ENCODE data around the gene AIF1L. TPM values are rescaled to one million over a fixed set of nuclear protein-coding genes. Genes with fewer than 3 reads are reported as not detected.

AIF1L gene
- total and polyA plus RNA-seq, 4 donors = 5.5 to 38.1 (median 27.6) TPM

- H3K4me3 ChIP-seq (ENCODE audit: low read length in 2 of 2) = no peak overlapping the region
- ATAC-seq (ENCODE audit: low FRiP score) (no peak), DNase-seq (no peak)
- no peaks in the 10 kb centered on the region for H3K36me3 ChIP-seq (ENCODE audit: control insufficient read depth in 1 of 2, insufficient read depth in 2 of 2, low read length in 1 of 2)
- no peak overlapping the region for H3K27ac ChIP-seq (ENCODE audit: low read depth in 1 of 2, low read length in 2 of 2)
- no peaks in the 10 kb centered on the region for H3K27me3 ChIP-seq (ENCODE audit: control insufficient read depth in 1 of 2, insufficient read depth in 2 of 2, low read length in 1 of 2)
- no peaks in the 10 kb centered on the region for H3K4me1 ChIP-seq (ENCODE audit: control insufficient read depth in 1 of 2, insufficient read depth in 2 of 2, low read length in 2 of 2)
- WGBS, 2 donors = 88 to 89% methylated on average over 16 of the region's 16 CpGs
- H3K9me3 ChIP-seq (ENCODE audit: control insufficient read depth, low read length) = no peaks in the 10 kb centered on the region
- intact Hi-C loops (cut with DNase I) = no loop called here
These were observed 24.0 kb upstream of the AIF1L start for GRCh38 chr9:131072107-131072870.

GRCh38 chr9:131072871-131073237 is 23.5 kb upstream of the AIF1L start:
- Histone ChIP-seq H3K27me3 (ENCODE audit: control insufficient read depth in 1 of 2, insufficient read depth in 2 of 2, low read length in 1 of 2) (no peaks in the 10 kb centered on the region), H3K36me3 (ENCODE audit: control insufficient read depth in 1 of 2, insufficient read depth in 2 of 2, low read length in 1 of 2) (no peaks in the 10 kb centered on the region), H3K4me1 (ENCODE audit: control insufficient read depth in 1 of 2, insufficient read depth in 2 of 2, low read length in 2 of 2) (no peaks in the 10 kb centered on the region), H3K9me3 (ENCODE audit: control insufficient read depth, low read length) (no peaks in the 10 kb centered on the region), H3K4me3 (ENCODE audit: low read length in 2 of 2) (no peak overlapping the region), H3K27ac (ENCODE audit: low read depth in 1 of 2, low read length in 2 of 2) (no peak overlapping the region)
- intact Hi-C loops (cut with DNase I) = no loop called here
- DNase-seq (no peak), ATAC-seq (ENCODE audit: low FRiP score) (no peak)
- 91 to 92% methylated on average over 9 of the region's 9 CpGs for WGBS, 2 donors

- Histone ChIP-seq H3K27ac (ENCODE audit: low read depth in 1 of 2, low read length in 2 of 2) (no peak overlapping the region), H3K27me3 (ENCODE audit: control insufficient read depth in 1 of 2, insufficient read depth in 2 of 2, low read length in 1 of 2) (no peaks in the 10 kb centered on the region), H3K4me3 (ENCODE audit: low read length in 2 of 2) (no peak overlapping the region), H3K9me3 (ENCODE audit: control insufficient read depth, low read length) (no peaks in the 10 kb centered on the region), H3K4me1 (ENCODE audit: control insufficient read depth in 1 of 2, insufficient read depth in 2 of 2, low read length in 2 of 2) (no peaks in the 10 kb centered on the region), H3K36me3 (ENCODE audit: control insufficient read depth in 1 of 2, insufficient read depth in 2 of 2, low read length in 1 of 2) (no peaks in the 10 kb centered on the region)
- ATAC-seq (ENCODE audit: low FRiP score) (no peak), DNase-seq (no peak)
- 80 to 82% methylated on average over 15 of the region's 15 CpGs for WGBS, 2 donors
- intact Hi-C loops (cut with DNase I) = no loop called here
These were observed 19.8 kb upstream of the AIF1L start for GRCh38 chr9:131076347-131077195.

GRCh38 chr9:131078427-131079366 is 17.6 kb upstream of the AIF1L start:
- intact Hi-C loops (cut with DNase I) = no loop called here
- ATAC-seq (ENCODE audit: low FRiP score) (no peak), DNase-seq (no peak)
- Histone ChIP-seq H3K4me3 (ENCODE audit: low read length in 2 of 2) (no peak overlapping the region), H3K4me1 (ENCODE audit: control insufficient read depth in 1 of 2, insufficient read depth in 2 of 2, low read length in 2 of 2) (no peaks in the 10 kb centered on the region), H3K27ac (ENCODE audit: low read depth in 1 of 2, low read length in 2 of 2) (no peak overlapping the region), H3K9me3 (ENCODE audit: control insufficient read depth, low read length) (no peaks in the 10 kb centered on the region), H3K36me3 (ENCODE audit: control insufficient read depth in 1 of 2, insufficient read depth in 2 of 2, low read length in 1 of 2) (no peaks in the 10 kb centered on the region), H3K27me3 (ENCODE audit: control insufficient read depth in 1 of 2, insufficient read depth in 2 of 2, low read length in 1 of 2) (no peaks in the 10 kb centered on the region)
- 87 to 88% methylated on average over 17 of the region's 17 CpGs for WGBS, 2 donors

GRCh38 chr9:131080589-131080988 is 15.7 kb upstream of the AIF1L start:
- Histone ChIP-seq H3K4me3 (ENCODE audit: low read length in 2 of 2) (no peak overlapping the region), H3K9me3 (ENCODE audit: control insufficient read depth, low read length) (no peaks in the 10 kb centered on the region), H3K4me1 (ENCODE audit: control insufficient read depth in 1 of 2, insufficient read depth in 2 of 2, low read length in 2 of 2) (no peaks in the 10 kb centered on the region), H3K27ac (ENCODE audit: low read depth in 1 of 2, low read length in 2 of 2) (no peak overlapping the region), H3K27me3 (ENCODE audit: control insufficient read depth in 1 of 2, insufficient read depth in 2 of 2, low read length in 1 of 2) (no peaks in the 10 kb centered on the region), H3K36me3 (ENCODE audit: control insufficient read depth in 1 of 2, insufficient read depth in 2 of 2, low read length in 1 of 2) (no peaks in the 10 kb centered on the region)
- intact Hi-C loops (cut with DNase I) = no loop called here
- ATAC-seq (ENCODE audit: low FRiP score) (no peak), DNase-seq (no peak)
- 69 to 79% methylated on average over 9 of the region's 9 CpGs for WGBS, 2 donors

- H3K4me1 ChIP-seq (ENCODE audit: control insufficient read depth in 1 of 2, insufficient read depth in 2 of 2, low read length in 2 of 2) = no peaks in the 10 kb centered on the region
- H3K27me3 ChIP-seq (ENCODE audit: control insufficient read depth in 1 of 2, insufficient read depth in 2 of 2, low read length in 1 of 2) = no peaks in the 10 kb centered on the region
- no peaks in the 10 kb centered on the region for H3K36me3 ChIP-seq (ENCODE audit: control insufficient read depth in 1 of 2, insufficient read depth in 2 of 2, low read length in 1 of 2)
- H3K27ac ChIP-seq (ENCODE audit: low read depth in 1 of 2, low read length in 2 of 2) = no peak overlapping the region
- no peaks in the 10 kb centered on the region for H3K9me3 ChIP-seq (ENCODE audit: control insufficient read depth, low read length)
- intact Hi-C loops (cut with DNase I) = no loop called here
- H3K4me3 ChIP-seq (ENCODE audit: low read length in 2 of 2) = no peak overlapping the region
- ATAC-seq (ENCODE audit: low FRiP score) (no peak), DNase-seq (no peak)
- WGBS, 2 donors = 93 to 95% methylated on average over 9 of the region's 9 CpGs
These were observed 14.5 kb upstream of the AIF1L start for GRCh38 chr9:131081868-131082267.

- WGBS, 2 donors = 73 to 76% methylated on average over 11 of the region's 11 CpGs
- DNase-seq = no peak
- Histone ChIP-seq H3K9me3 (ENCODE audit: control insufficient read depth, low read length) (no peaks in the 10 kb centered on the region), H3K4me3 (ENCODE audit: low read length in 2 of 2) (no peak overlapping the region), H3K36me3 (ENCODE audit: control insufficient read depth in 1 of 2, insufficient read depth in 2 of 2, low read length in 1 of 2) (no peaks in the 10 kb centered on the region), H3K27me3 (ENCODE audit: control insufficient read depth in 1 of 2, insufficient read depth in 2 of 2, low read length in 1 of 2) (no peaks in the 10 kb centered on the region), H3K27ac (ENCODE audit: low read depth in 1 of 2, low read length in 2 of 2) (no peak overlapping the region), H3K4me1 (ENCODE audit: control insufficient read depth in 1 of 2, insufficient read depth in 2 of 2, low read length in 2 of 2) (no peaks in the 10 kb centered on the region)
- intact Hi-C loops (cut with DNase I) = no loop called here
- ATAC-seq (ENCODE audit: low FRiP score) = no peak
These were observed 13.4 kb upstream of the AIF1L start for GRCh38 chr9:131082774-131083512.
